ENCODE results near the gene KNDC1. TPM values are rescaled to one million over a fixed set of nuclear protein-coding genes. Genes with fewer than 3 reads are reported as not detected.

Gene KNDC1
- total and polyA plus RNA-seq, 3 donors from 2014 or later, result 4.2 to 19.8 (median 13.3) TPM

GRCh38 chr10:133194151-133194550, 34.1 kb downstream of the KNDC1 start:
- H3K9me3 ChIP-seq, result no peaks in the 10 kb centered on the region

GRCh38 chr10:133195096-133195495, 35.1 kb downstream of the KNDC1 start:
- no peak for DNase-seq
- 90 to 92% methylated on average over 16 to 19 of the region's 19 CpGs for WGBS, 2 donors
- Histone ChIP-seq H3K9me3 (no peaks in the 10 kb centered on the region), H3K4me3 (no peak overlapping the region), H3K27ac (no peak overlapping the region), H3K27me3 (no peaks in the 10 kb centered on the region), H3K4me1 (no peaks in the 10 kb centered on the region), H3K36me3 (ENCODE audit: low read depth, missing control alignments) (no peaks in the 10 kb centered on the region)
- intact Hi-C loops (cut with DNase I; ENCODE audit: low total_unique reads), result no loop called here
- no peak for TF ChIP-seq CTCF (IDR thresholded peaks at IDR 0.05)
- TF ChIP-seq POLR2A (IDR thresholded peaks at IDR 0.05), result no peak

More at GRCh38 chr10:133194151-133194550, 34.1 kb downstream of the KNDC1 start:
- H3K27me3 ChIP-seq, result no peaks in the 10 kb centered on the region
- H3K4me3 ChIP-seq, result no peak overlapping the region
- intact Hi-C loops (cut with DNase I; ENCODE audit: low total_unique reads), result no loop called here
- WGBS, 2 donors, result 77 to 87% methylated on average over 4 of the region's 4 CpGs
- H3K4me1 ChIP-seq, result no peaks in the 10 kb centered on the region
- no peak for TF ChIP-seq CTCF (IDR thresholded peaks at IDR 0.05)
- no peak for TF ChIP-seq POLR2A (IDR thresholded peaks at IDR 0.05)
- no peaks in the 10 kb centered on the region for H3K36me3 ChIP-seq (ENCODE audit: low read depth, missing control alignments)
- H3K27ac ChIP-seq, result no peak overlapping the region
- no peak for DNase-seq

- no peak for TF ChIP-seq CTCF (IDR thresholded peaks at IDR 0.05)
- TF ChIP-seq POLR2A (IDR thresholded peaks at IDR 0.05), result no peak
- WGBS, 2 donors, result 93 to 97% methylated on average over 7 to 23 of the region's 23 CpGs
- no peaks in the 10 kb centered on the region for H3K27me3 ChIP-seq
- no peak overlapping the region for H3K27ac ChIP-seq
- no peaks in the 10 kb centered on the region for H3K36me3 ChIP-seq (ENCODE audit: low read depth, missing control alignments)
- H3K4me3 ChIP-seq, result no peak overlapping the region
- DNase-seq, result no peak
- H3K4me1 ChIP-seq, result no peaks in the 10 kb centered on the region
- no peaks in the 10 kb centered on the region for H3K9me3 ChIP-seq
- intact Hi-C loops (cut with DNase I; ENCODE audit: low total_unique reads), result no loop called here
Measured at GRCh38 chr10:133195611-133196010, 35.6 kb downstream of the KNDC1 start.

GRCh38 chr10:133196221-133196915, 36.3 kb downstream of the KNDC1 start:
- H3K4me3 ChIP-seq, result no peak overlapping the region
- H3K36me3 ChIP-seq (ENCODE audit: low read depth, missing control alignments), result no peaks in the 10 kb centered on the region
- intact Hi-C loops (cut with DNase I; ENCODE audit: low total_unique reads), result no loop called here
- no peaks in the 10 kb centered on the region for H3K27me3 ChIP-seq
- TF ChIP-seq CTCF (IDR thresholded peaks at IDR 0.05), result no peak
- no peak for TF ChIP-seq POLR2A (IDR thresholded peaks at IDR 0.05)
- H3K4me1 ChIP-seq, result no peaks in the 10 kb centered on the region
- DNase-seq, result no peak
- no peak overlapping the region for H3K27ac ChIP-seq
- no peaks in the 10 kb centered on the region for H3K9me3 ChIP-seq
- 87 to 90% methylated on average over 17 to 24 of the region's 24 CpGs for WGBS, 2 donors
